Nephron (organoid): Measurements from ENCODE around the gene SNRNP40.

Experiments used
- H3K27ac Mint-ChIP-seq, 3 experiments: 2 replicates each; pipeline ENCODE4 v1.8.0; 2020; ENCODE audit warnings: mixed read lengths in 3 of 3, mild to moderate bottlenecking in 2 of 3, moderate library complexity in 1 of 3
- H3K27me3 Mint-ChIP-seq: 2 replicates; pipeline ENCODE4 v1.8.0; 2021; ENCODE audit warnings: low read depth, mild to moderate bottlenecking, moderate library complexity, mixed read lengths
- H3K36me3 Mint-ChIP-seq: 2 replicates; pipeline ENCODE4 v1.8.0; 2020; ENCODE audit warnings: low read depth, mixed read lengths
- H3K4me1 Mint-ChIP-seq: 2 replicates; pipeline ENCODE4 v1.8.0; 2020; ENCODE audit warnings: mixed read lengths
- H3K4me3 Mint-ChIP-seq, 3 experiments: 2 replicates each; pipeline ENCODE4 v1.8.0; 2020; ENCODE audit warnings: mild to moderate bottlenecking in 3 of 3, mixed read lengths in 3 of 3, moderate library complexity in 2 of 3
- H3K9me3 Mint-ChIP-seq: 2 replicates; pipeline ENCODE4 v1.8.0; 2020; ENCODE audit warnings: mixed read lengths
- CTCF ChIP-seq, 3 experiments: fragments of 200-600 bp; sonication (generic); IDR thresholded peaks; one replicate each; pipeline ENCODE4 v1.5.0; 2021; ENCODE audit warnings: antibody characterized with exemption in 3 of 3; ENCODE audit not compliant: unreplicated experiment in 3 of 3

Gene SNRNP40

GRCh38 chr1:31296486-31297276, at the start of gene SNRNP40, which contains the start of gene ZCCHC17:
TSS of gene SNRNP40 (minus strand) at chr1:31296788. CDS start at chr1:31296751, 37 bp downstream.
TSS of gene ZCCHC17 (plus strand) at chr1:31297032. CDS start at chr1:31310099, 13,067 bp downstream.
- no peaks in the 10 kb centered on the region for H3K9me3 Mint-ChIP-seq
- no peaks in the 10 kb centered on the region for H3K27me3 Mint-ChIP-seq
- peak within 1 kb of the TSS in 1 of 3 experiments; percentile 74 for H3K27ac Mint-ChIP-seq
- no peak within 1 kb of the TSS for H3K4me3 Mint-ChIP-seq
- peaks cover 23% of the 10 kb centered on the region for H3K36me3 Mint-ChIP-seq
- TF ChIP-seq CTCF (IDR thresholded peaks at IDR 0.05; ENCODE audit: unreplicated experiment in 3 of 3), result no peak
- peaks cover 26% of the 10 kb centered on the region for H3K4me1 Mint-ChIP-seq

GRCh38 chr1:31345635-31346034, 49.0 kb upstream of the SNRNP40 start:
- Mint-ChIP-seq H3K27ac (peak overlapping the region; percentile 15 to 39 (median 28)), H3K27me3 (no peaks in the 10 kb centered on the region), H3K9me3 (no peaks in the 10 kb centered on the region), H3K36me3 (peaks cover 44% of the 10 kb centered on the region), H3K4me3 (no peak overlapping the region), H3K4me1 (peaks cover 6% of the 10 kb centered on the region)
- no peak for TF ChIP-seq CTCF (IDR thresholded peaks at IDR 0.05; ENCODE audit: unreplicated experiment in 3 of 3)

- TF ChIP-seq CTCF (IDR thresholded peaks at IDR 0.05; ENCODE audit: unreplicated experiment in 3 of 3), result no peak
- Mint-ChIP-seq H3K4me1 (peaks cover 6% of the 10 kb centered on the region), H3K27me3 (no peaks in the 10 kb centered on the region), H3K4me3 (no peak overlapping the region), H3K27ac (no peak overlapping the region), H3K9me3 (no peaks in the 10 kb centered on the region), H3K36me3 (peaks cover 41% of the 10 kb centered on the region)
These were observed 47.9 kb upstream of the SNRNP40 start for GRCh38 chr1:31344503-31344902.

GRCh38 chr1:31336687-31337467, 40.3 kb upstream of the SNRNP40 start:
- Mint-ChIP-seq H3K4me3 (no peak overlapping the region), H3K27ac (no peak overlapping the region), H3K36me3 (peaks cover 30% of the 10 kb centered on the region), H3K27me3 (no peaks in the 10 kb centered on the region), H3K4me1 (no peaks in the 10 kb centered on the region), H3K9me3 (no peaks in the 10 kb centered on the region)
- TF ChIP-seq CTCF (IDR thresholded peaks at IDR 0.05; ENCODE audit: unreplicated experiment in 3 of 3), result no peak

GRCh38 chr1:31335007-31335406, 38.4 kb upstream of the SNRNP40 start:
- no peaks in the 10 kb centered on the region for H3K27me3 Mint-ChIP-seq
- TF ChIP-seq CTCF (IDR thresholded peaks at IDR 0.05; ENCODE audit: unreplicated experiment in 3 of 3), result peak in 2 of 3 experiments; percentile 40 to 52
- H3K9me3 Mint-ChIP-seq, result no peaks in the 10 kb centered on the region
- H3K36me3 Mint-ChIP-seq, result peaks cover 41% of the 10 kb centered on the region
- H3K27ac Mint-ChIP-seq, result no peak overlapping the region
- H3K4me1 Mint-ChIP-seq, result no peaks in the 10 kb centered on the region
- H3K4me3 Mint-ChIP-seq, result no peak overlapping the region
